ENCODE results near the gene TAS2R4. TPM values are rescaled to one million over a fixed set of nuclear protein-coding genes. Genes with fewer than 3 reads are reported as not detected.

TAS2R4 gene
- total RNA-seq, 1 experiment from 2014 or later = 1.2 TPM

GRCh38 chr7:141731476-141732149, 44.9 kb upstream of the TAS2R4 start:
- BruUV-seq (replicated peaks) = no TSS peak
- Histone ChIP-seq H3K4me3 (replicated peaks in 1 of 2; ENCODE audit: low read depth in 1 of 2, low read length in 2 of 2) (no peak overlapping the region), H3K4me2 (ENCODE audit: low read length) (no peak overlapping the region), H3K9ac (ENCODE audit: low read length) (no peak overlapping the region), H4K20me1 (ENCODE audit: insufficient read depth) (no peaks in the 10 kb centered on the region), H3K36me3 (ENCODE audit: control insufficient read depth in 1 of 2, insufficient read depth in 2 of 2, low read length in 2 of 2) (no peaks in the 10 kb centered on the region), H3K79me2 (ENCODE audit: insufficient read depth, low read length) (no peaks in the 10 kb centered on the region), H2AFZ (ENCODE audit: low read depth, low read length, poor library complexity, severe bottlenecking) (no peak overlapping the region), H3K4me1 (ENCODE audit: control insufficient read depth in 1 of 2, insufficient read depth in 2 of 2, low read length in 2 of 2) (no peaks in the 10 kb centered on the region), H3K27me3 (ENCODE audit: insufficient read depth, low read length) (peaks cover 5% of the 10 kb centered on the region; the same call in 1 of the 2 replicates), H3K27ac (ENCODE audit: low read depth, low read length) (no peak overlapping the region), H3K9me3 (ENCODE audit: control insufficient read depth in 1 of 2, insufficient read depth in 1 of 2, low read depth in 1 of 2, low read length in 2 of 2) (no peaks in the 10 kb centered on the region), H3K9me2 (ENCODE audit: insufficient read depth) (no peaks in the 10 kb centered on the region)
- DNase-seq (ENCODE audit: low read depth, low spot score) (no peak), ATAC-seq (no peak)
- ChIA-PET CTCF (no interaction called here), RAD21 (ENCODE audit: low non-redundant PET in 1 of 2, low total read pairs in 2 of 2, uncharacterized antibody in 2 of 2, unreplicated experiment in 2 of 2) (no interaction called here), POLR2A (no interaction called here)
- TF ChIP-seq SIN3A (IDR thresholded peaks at IDR 0.05; ENCODE audit: low read depth) = no peak
- no peak for TF ChIP-seq EZH2phosphoT487 (IDR thresholded peaks at IDR 0.05; ENCODE audit: borderline replicate concordance)
- no peak for TF ChIP-seq ZBTB33 (IDR thresholded peaks at IDR 0.05; ENCODE audit: extremely low read depth, insufficient replicate concordance, low read length)
- TF ChIP-seq CTCF (IDR thresholded peaks at IDR 0.05 in 2 of 3, conservative IDR thresholded peaks at IDR 0.05 in 1 of 3; ENCODE audit: borderline replicate concordance in 1 of 3, insufficient read depth in 1 of 3, low read depth in 2 of 3, low read length in 2 of 3) = no peak
- no peak for TF ChIP-seq POLR2A (IDR thresholded peaks at IDR 0.05; ENCODE audit: borderline replicate concordance, extremely low read depth, insufficient read depth, insufficient read length)
- TF ChIP-seq ZFX (IDR thresholded peaks at IDR 0.05) = no peak
- TF ChIP-seq POLR2AphosphoS5 (IDR thresholded peaks at IDR 0.05; ENCODE audit: low read depth, low read length) = no peak
- TF ChIP-seq, protein P1, sequence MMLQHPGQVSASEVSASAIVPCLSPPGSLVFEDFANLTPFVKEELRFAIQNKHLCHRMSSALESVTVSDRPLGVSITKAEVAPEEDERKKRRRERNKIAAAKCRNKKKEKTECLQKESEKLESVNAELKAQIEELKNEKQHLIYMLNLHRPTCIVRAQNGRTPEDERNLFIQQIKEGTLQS (IDR thresholded peaks at IDR 0.05) = no peak
- no peak for TF ChIP-seq FOSL1 (IDR thresholded peaks at IDR 0.05; ENCODE audit: low read depth)
- TF ChIP-seq, protein P2, sequence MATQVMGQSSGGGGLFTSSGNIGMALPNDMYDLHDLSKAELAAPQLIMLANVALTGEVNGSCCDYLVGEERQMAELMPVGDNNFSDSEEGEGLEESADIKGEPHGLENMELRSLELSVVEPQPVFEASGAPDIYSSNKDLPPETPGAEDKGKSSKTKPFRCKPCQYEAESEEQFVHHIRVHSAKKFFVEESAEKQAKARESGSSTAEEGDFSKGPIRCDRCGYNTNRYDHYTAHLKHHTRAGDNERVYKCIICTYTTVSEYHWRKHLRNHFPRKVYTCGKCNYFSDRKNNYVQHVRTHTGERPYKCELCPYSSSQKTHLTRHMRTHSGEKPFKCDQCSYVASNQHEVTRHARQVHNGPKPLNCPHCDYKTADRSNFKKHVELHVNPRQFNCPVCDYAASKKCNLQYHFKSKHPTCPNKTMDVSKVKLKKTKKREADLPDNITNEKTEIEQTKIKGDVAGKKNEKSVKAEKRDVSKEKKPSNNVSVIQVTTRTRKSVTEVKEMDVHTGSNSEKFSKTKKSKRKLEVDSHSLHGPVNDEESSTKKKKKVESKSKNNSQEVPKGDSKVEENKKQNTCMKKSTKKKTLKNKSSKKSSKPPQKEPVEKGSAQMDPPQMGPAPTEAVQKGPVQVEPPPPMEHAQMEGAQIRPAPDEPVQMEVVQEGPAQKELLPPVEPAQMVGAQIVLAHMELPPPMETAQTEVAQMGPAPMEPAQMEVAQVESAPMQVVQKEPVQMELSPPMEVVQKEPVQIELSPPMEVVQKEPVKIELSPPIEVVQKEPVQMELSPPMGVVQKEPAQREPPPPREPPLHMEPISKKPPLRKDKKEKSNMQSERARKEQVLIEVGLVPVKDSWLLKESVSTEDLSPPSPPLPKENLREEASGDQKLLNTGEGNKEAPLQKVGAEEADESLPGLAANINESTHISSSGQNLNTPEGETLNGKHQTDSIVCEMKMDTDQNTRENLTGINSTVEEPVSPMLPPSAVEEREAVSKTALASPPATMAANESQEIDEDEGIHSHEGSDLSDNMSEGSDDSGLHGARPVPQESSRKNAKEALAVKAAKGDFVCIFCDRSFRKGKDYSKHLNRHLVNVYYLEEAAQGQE (IDR thresholded peaks at IDR 0.05; ENCODE audit: low read depth) = no peak
- no peak for TF ChIP-seq EGR1 (IDR thresholded peaks at IDR 0.05; ENCODE audit: low read depth)
- TF ChIP-seq TCF7L2 (IDR thresholded peaks at IDR 0.05; ENCODE audit: borderline replicate concordance, extremely low read depth, insufficient read depth, insufficient read length) = no peak
- no peak for TF ChIP-seq ELF1 (IDR thresholded peaks at IDR 0.05; ENCODE audit: borderline replicate concordance, low read depth)
- TF ChIP-seq MAX (IDR thresholded peaks at IDR 0.05) = no peak
- intact Hi-C loops (cut with micrococcal nuclease) = loop anchor here (10.0 kb wide), 1 partner anchor 177 kb away; the partner anchor contains the start of gene AGK

Measured in HCT116 (cell line).